NB4 (cell line): ENCODE measurements around the gene RPGRIP1L.
"Not testable (repeated sequence)": the region's sequence is repeated elsewhere in the genome, so short reads cannot be mapped to it uniquely, and the experiment has no call there.

ENCODE experiments used
- DNase-seq: peaks from one replicate; pipeline ENCODE4 v3.0.0; 2010; ENCODE audit warnings: low read depth
- H3K4me3 ChIP-seq: one replicate; pipeline ENCODE4 v1.5.1; 2011; ENCODE audit warnings: mild to moderate bottlenecking, low read depth, low read length, moderate library complexity
- CTCF ChIP-seq: IDR thresholded peaks from one replicate; pipeline ENCODE4 v1.5.1; 2012; ENCODE audit warnings: low read depth, low read length
- MAX ChIP-seq: IDR thresholded peaks from 2 replicates; pipeline ENCODE4 v1.6.1; 2011; ENCODE audit warnings: low read depth, low read length
- MYC ChIP-seq: IDR thresholded peaks from 2 replicates; pipeline ENCODE4 v1.6.1; 2011; ENCODE audit warnings: low read depth, low read length
- POLR2A ChIP-seq: IDR thresholded peaks from 2 replicates; pipeline ENCODE4 v1.6.1; 2011; ENCODE audit warnings: mild to moderate bottlenecking; ENCODE audit not compliant: insufficient read length; ENCODE audit errors: extremely low read depth

The RPGRIP1L gene

GRCh38 chr16:53707671-53708070 lies 4.0 kb upstream of the RPGRIP1L start:
- H3K4me3 ChIP-seq = no peak overlapping the region
- peak; percentile 67 for DNase-seq
- TF ChIP-seq MAX (no peak), POLR2A (no peak), CTCF (no peak), MYC (no peak)

- no peak for TF ChIP-seq CTCF
- no peak for TF ChIP-seq MYC
- TF ChIP-seq POLR2A = no peak
- TF ChIP-seq MAX = no peak
- no peak for DNase-seq
- H3K4me3 ChIP-seq = peak overlapping the region; percentile 93
Observed at GRCh38 chr16:53704445-53704813, 770 bp upstream of the RPGRIP1L start.

- H3K4me3 ChIP-seq, DNase-seq: not testable (repeated sequence)
Observed at GRCh38 chr16:53698271-53698670, 5.4 kb downstream of the RPGRIP1L start.

- H3K4me3 ChIP-seq = no peak overlapping the region
- DNase-seq = no peak
- TF ChIP-seq MYC = no peak
Observed at GRCh38 chr16:53695070-53695469, 8.6 kb downstream of the RPGRIP1L start.

GRCh38 chr16:53693320-53693719 lies 10.3 kb downstream of the RPGRIP1L start:
- no peak for DNase-seq
- TF ChIP-seq POLR2A (no peak), CTCF (no peak), MYC (no peak), MAX (no peak)
- H3K4me3 ChIP-seq = no peak overlapping the region

- no peak overlapping the region for H3K4me3 ChIP-seq
- DNase-seq = no peak
- TF ChIP-seq POLR2A (no peak), MYC (no peak), CTCF (no peak), MAX (no peak)
Observed at GRCh38 chr16:53692146-53692545, 11.5 kb downstream of the RPGRIP1L start.

- TF ChIP-seq POLR2A (no peak), MYC (no peak), CTCF (no peak)
- DNase-seq = no peak
- H3K4me3 ChIP-seq = no peak overlapping the region
Observed at GRCh38 chr16:53690771-53691170, 12.9 kb downstream of the RPGRIP1L start.
